DMS153 (cell line): ENCODE results near the gene TMCC2.
"Not testable (repeated sequence)": the region's sequence is repeated elsewhere in the genome, so short reads cannot be mapped to it uniquely, and the experiment has no call there.

ENCODE experiments used
- DNase-seq: peaks from one replicate; lab custom pipeline; 2025; lab: John Stamatoyannopoulos, UW

TMCC2 gene

GRCh38 chr1:205227584-205228013, at the start of gene TMCC2:
TMCC2 (plus strand) TSS chr1:205227946; CDS start chr1:205228565, 619 bp downstream.
- peak; percentile 72 for DNase-seq

GRCh38 chr1:205179842-205180241, 47.9 kb upstream of the TMCC2 start:
- DNase-seq = no peak

GRCh38 chr1:205180331-205180730, 47.4 kb upstream of the TMCC2 start:
- DNase-seq = not testable (repeated sequence)

GRCh38 chr1:205182930-205183329, 44.8 kb upstream of the TMCC2 start:
- DNase-seq = no peak

GRCh38 chr1:205183676-205184335, 43.9 kb upstream of the TMCC2 start:
- no peak for DNase-seq

- no peak for DNase-seq
Observed at GRCh38 chr1:205186191-205186590, 41.6 kb upstream of the TMCC2 start.

- DNase-seq = no peak
Observed at GRCh38 chr1:205187420-205187819, 40.3 kb upstream of the TMCC2 start.

- DNase-seq = no peak
Observed at GRCh38 chr1:205188098-205188497, 39.6 kb upstream of the TMCC2 start.

- no peak for DNase-seq
Observed at GRCh38 chr1:205188596-205188995, 39.1 kb upstream of the TMCC2 start.

GRCh38 chr1:205189131-205189530, 38.6 kb upstream of the TMCC2 start:
- no peak for DNase-seq

GRCh38 chr1:205190845-205191577, 36.7 kb upstream of the TMCC2 start:
- no peak for DNase-seq

- no peak for DNase-seq
Observed at GRCh38 chr1:205191622-205192021, 36.1 kb upstream of the TMCC2 start.

GRCh38 chr1:205192287-205192686, 35.5 kb upstream of the TMCC2 start:
- no peak for DNase-seq

- no peak for DNase-seq
Observed at GRCh38 chr1:205199090-205199930, 28.4 kb upstream of the TMCC2 start.

- no peak for DNase-seq
Observed at GRCh38 chr1:205199931-205200299, 27.8 kb upstream of the TMCC2 start.

- no peak for DNase-seq
Observed at GRCh38 chr1:205204552-205204951, 23.2 kb upstream of the TMCC2 start.

- DNase-seq = no peak
Observed at GRCh38 chr1:205205055-205205454, 22.7 kb upstream of the TMCC2 start.

- DNase-seq = no peak
Observed at GRCh38 chr1:205208811-205209210, 18.9 kb upstream of the TMCC2 start.

- DNase-seq = no peak
Observed at GRCh38 chr1:205210756-205211168, 17.0 kb upstream of the TMCC2 start.

- DNase-seq = peak; percentile 89
Observed at GRCh38 chr1:205211169-205211838, 16.4 kb upstream of the TMCC2 start, which contains the start of gene DSTYK. DSTYK (minus strand) TSS chr1:205211702; CDS start chr1:205211535, 167 bp downstream.

GRCh38 chr1:205211839-205212536, 15.8 kb upstream of the TMCC2 start:
- no peak for DNase-seq
